Posterior vena cava (tissue), 2 donors: ENCODE results near the gene ABR. TPM values are rescaled to one million over a fixed set of nuclear protein-coding genes. Genes with fewer than 3 reads are reported as not detected.

Experiments used
- DNase-seq: peaks from one replicate; pipeline ENCODE4 v3.0.0-alpha.2; 2020; ENCODE audit warnings: low spot score
- intact Hi-C, 2 donors: fragments of 100-400 bp; cut with DNase I; formaldehyde crosslinking; loops; one replicate each; pipeline versions ENCODE4 v1.14.1 to v1.14.2; 2022 to 2023
- microRNA-seq, 2 donors: library from miRNA; unstranded; fragments of <30 nt; microRNA quantifications; one replicate each; pipeline ENCODE4 v1.2.0, GENCODE V29; 2020 to 2021; ENCODE audit warnings: borderline microRNAs expressed in 2 of 2
- total RNA-seq, 2 donors: library from RNA; stranded (reverse); fragmentation: NEBNext Ultra II Directional; extraction: Animal tissue kit (Norgen Biotek cat#: 25700); gene quantifications; one replicate each; pipeline ENCODE4 v1.2.1, GENCODE V29; 2021
- donor health status: DM: yes; HTN: yes; CAD: no.
- donor health status: DM: yes; HTN: yes; CAD: no.

Gene ABR
- total RNA-seq, 2 donors from 2014 or later: 99.1 to 146 TPM

GRCh38 chr17:969811-970355, 209.9 kb downstream of the ABR start:
- no peak for DNase-seq
- intact Hi-C loops: no loop called here

- DNase-seq: no peak
- intact Hi-C loops: no loop called here
Measured at GRCh38 chr17:968812-969730, 210.7 kb downstream of the ABR start.

- no peak for DNase-seq
- intact Hi-C loops: no loop called here
Measured at GRCh38 chr17:967122-967521, 212.7 kb downstream of the ABR start.

- intact Hi-C loops: no loop called here
- DNase-seq: no peak
Measured at GRCh38 chr17:965311-965989, 214.3 kb downstream of the ABR start.

GRCh38 chr17:964876-965275, 214.9 kb downstream of the ABR start:
- DNase-seq: no peak
- intact Hi-C loops: no loop called here

- intact Hi-C loops: no loop called here
- no peak for DNase-seq
Measured at GRCh38 chr17:962670-963069, 217.1 kb downstream of the ABR start.

- DNase-seq: no peak
- intact Hi-C loops: no loop called here
Measured at GRCh38 chr17:962166-962565, 217.6 kb downstream of the ABR start.

- DNase-seq: no peak
- intact Hi-C loops: no loop called here
Measured at GRCh38 chr17:958712-959451, 220.9 kb downstream of the ABR start.

GRCh38 chr17:957856-958421, 221.8 kb downstream of the ABR start:
- intact Hi-C loops: no loop called here
- no peak for DNase-seq

GRCh38 chr17:956905-957304, 222.9 kb downstream of the ABR start:
- intact Hi-C loops: no loop called here
- no peak for DNase-seq

GRCh38 chr17:954431-955164, 225.2 kb downstream of the ABR start:
- intact Hi-C loops: no loop called here
- DNase-seq: no peak

- no peak for DNase-seq
- intact Hi-C loops: no loop called here
Measured at GRCh38 chr17:953767-954166, 226.0 kb downstream of the ABR start.

Small RNAs within 50 kb of the gene (microRNA-seq; reads per million reads assigned to microRNA genes)
- gene MIR3183: 0 reads per million in 2 donors

Other genes with a start within 250 kb of the ABR start
- 10 to 100 TPM; 34.8 to 46.3 TPM for gene NXN, start 200.2 kb downstream of the ABR start, total RNA-seq
- 1 to 10 TPM; 8.0 to 8.4 TPM for gene TIMM22, start 182.9 kb downstream of the ABR start, total RNA-seq
- not detected for gene BHLHA9, start 90.5 kb upstream of the ABR start, total RNA-seq
- gene TRARG1, start 99.7 kb upstream of the ABR start, total RNA-seq: 1 to 10 TPM in 1 of 2 donors, under 1 TPM in 1; 0.67 to 1.2 TPM
- gene YWHAE, start 220.2 kb upstream of the ABR start, total RNA-seq: 100 to 1,000 TPM; 274 to 306 TPM